GM18867 (cell line): Measurements from ENCODE around the gene USP36.

Source experiments
- ATAC-seq: cut with Tn5 transposase; IDR thresholded peaks from one replicate; pipeline ENCODE4 v1.9.1; 2021; ENCODE audit warnings: mild to moderate bottlenecking, moderate library complexity; ENCODE audit not compliant: unreplicated experiment

USP36 gene

DNA sequence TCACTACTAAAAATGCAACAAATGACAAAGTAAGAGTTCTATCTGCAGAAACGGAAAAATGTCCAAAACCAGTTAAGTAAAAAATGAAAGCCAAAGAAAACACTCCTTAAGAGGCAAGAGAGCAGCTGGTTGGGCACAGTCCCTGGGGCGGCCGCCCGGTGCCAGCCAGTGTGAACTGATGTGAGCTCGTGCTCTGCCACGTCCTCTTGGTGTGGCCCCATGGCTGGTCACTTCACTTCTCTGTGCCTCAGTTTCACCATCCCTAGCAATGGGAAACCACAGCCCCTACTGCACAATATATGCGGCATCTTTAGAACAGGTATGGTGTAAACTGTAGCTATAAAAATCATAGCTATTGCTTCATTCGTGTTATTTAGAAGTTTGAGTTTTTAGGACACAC lies 21.2 kb downstream of the USP36 start:
- no peak for ATAC-seq

DNA sequence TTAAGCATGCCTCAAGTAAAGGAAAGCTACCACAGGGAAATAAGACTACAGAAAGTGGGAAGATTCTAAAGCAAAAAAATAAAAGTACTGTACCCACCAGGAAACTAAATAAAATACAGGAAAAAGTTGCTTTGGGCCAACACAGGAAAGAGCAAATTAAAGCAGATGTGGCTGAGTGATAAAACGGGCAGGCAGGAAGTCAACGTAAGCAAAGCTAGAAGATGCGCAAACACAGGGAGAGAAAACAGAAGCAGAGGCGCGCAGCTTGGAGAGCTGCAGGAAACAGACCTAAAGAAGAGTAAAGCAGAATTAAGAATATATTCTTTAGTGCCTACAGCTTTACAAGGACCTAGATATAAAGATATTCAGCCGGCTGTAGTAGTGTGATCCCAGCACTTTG lies 21.7 kb downstream of the USP36 start:
- no peak for ATAC-seq

DNA sequence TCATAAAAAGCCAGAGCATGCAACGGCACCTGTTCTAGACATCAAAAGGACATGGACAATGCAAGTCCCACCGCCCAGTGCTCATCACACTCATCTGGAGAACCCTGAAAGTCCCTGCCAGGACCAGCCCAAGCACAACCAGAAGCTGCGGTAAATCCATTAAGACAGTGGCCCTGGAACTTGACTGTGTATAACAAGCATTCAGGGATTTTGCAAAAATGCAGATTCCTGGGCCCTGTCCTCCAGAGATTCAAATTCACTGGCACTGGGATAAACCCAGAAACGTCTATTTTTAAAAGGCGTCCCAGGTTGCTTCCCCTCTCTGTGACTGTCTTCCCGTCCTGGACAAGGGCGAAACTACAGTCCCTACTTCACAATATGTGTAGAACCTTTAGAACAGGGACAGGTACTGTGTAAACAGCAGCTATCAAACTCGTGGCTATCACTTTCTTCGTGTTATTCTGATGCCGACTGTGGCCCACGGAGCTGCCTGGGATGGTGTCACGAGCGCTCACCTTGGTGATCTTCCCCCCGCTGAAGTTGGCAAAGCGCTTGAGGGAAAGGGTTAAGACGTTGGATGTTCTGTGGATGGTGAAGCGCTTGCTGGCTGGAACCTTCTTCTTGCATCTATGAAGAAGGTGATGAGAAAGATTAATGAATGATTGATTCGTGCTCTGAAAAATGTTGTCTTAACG lies 22.3 kb downstream of the USP36 start:
- no peak for ATAC-seq

DNA sequence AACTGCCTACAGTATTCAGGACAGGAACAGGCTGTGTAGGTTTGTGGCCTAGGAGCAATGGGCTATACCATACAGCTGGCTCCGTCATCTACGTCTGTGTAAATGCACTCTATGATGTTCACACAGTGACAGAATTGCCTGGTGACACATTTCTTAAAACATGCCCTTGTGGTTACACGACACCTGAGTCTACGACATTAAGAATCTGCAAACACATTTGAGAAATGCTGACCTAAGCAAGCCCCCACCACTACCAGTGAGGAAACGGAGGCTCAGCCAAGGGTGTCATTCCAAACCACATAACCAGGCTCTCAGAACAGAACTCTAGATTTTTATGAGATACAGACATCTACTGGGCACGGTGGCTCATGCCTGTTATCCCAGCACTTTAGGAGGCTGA lies 23.5 kb downstream of the USP36 start:
- ATAC-seq = no peak

DNA sequence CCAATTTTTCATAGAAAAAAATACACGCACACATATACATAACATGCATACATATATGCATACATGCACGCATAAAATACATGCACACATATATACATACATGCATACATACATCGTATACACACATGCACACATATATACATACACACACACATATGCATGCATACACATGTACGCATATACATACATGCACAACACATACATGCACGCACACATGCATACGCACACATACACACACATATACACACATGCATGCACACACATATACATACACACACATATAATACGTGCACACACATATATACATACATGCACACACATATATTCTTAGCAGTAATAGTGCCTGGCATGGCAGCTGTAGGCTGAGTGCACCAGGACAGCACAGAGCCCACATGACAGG lies 24.9 kb downstream of the USP36 start:
- no peak for ATAC-seq

DNA sequence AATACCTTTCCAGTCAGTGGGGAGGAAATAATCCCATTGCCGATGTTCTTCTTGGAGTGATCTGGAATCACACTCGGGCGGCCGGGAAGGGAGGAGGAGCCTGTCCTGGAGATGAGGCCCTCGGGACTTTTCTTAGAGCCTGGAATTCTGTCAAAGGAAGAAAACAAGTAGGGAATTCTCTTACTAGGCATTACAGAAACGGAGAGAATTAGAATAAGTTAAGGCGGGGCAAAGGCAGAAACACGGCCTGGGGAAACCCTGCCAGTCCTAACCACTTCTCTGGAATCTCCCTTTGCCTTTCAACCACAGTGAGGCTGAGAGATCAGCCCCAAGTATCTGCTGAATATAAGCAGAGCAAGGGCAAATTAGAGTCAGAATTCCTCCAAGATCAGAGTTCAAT lies 27.8 kb downstream of the USP36 start:
- no peak for ATAC-seq

DNA sequence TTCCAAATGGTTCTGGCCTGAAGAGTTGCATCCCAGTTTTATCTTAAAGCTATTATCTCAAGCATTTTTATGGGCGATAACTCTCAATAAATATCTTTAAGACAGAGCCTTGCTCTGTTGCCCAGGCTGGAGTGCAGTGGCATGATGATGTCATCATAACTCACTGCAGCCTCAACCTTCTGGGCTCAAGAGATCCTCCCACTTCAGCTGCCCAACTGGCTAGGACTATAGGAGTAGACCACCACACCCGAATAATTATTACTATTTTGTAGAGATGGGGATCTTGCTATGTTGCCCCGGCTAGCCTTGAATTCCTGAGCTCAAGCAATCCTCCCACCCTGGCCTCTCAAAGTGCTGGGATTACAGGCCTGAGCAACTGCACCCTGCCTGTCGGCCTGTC lies 32.5 kb downstream of the USP36 start:
- ATAC-seq = no peak

DNA sequence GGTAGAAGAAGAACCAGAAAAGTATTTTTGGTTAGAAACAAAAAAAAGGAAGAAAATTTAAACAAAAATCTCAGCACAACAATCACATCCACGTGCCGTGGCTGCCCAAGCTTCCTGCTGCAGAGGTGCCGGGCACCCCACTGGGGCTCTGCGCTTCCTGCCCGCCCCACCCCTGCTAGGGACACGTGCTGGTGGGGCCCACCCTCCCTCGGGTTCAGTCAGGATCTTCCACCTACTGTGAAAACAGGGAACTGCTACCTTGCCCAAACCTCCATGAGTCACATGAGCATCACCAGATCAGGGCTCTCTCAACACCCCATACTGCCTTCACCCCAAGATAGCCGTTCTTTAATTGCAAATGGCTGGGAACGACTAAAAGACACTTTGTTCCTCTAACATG lies 34.2 kb downstream of the USP36 start:
- ATAC-seq = no peak

DNA sequence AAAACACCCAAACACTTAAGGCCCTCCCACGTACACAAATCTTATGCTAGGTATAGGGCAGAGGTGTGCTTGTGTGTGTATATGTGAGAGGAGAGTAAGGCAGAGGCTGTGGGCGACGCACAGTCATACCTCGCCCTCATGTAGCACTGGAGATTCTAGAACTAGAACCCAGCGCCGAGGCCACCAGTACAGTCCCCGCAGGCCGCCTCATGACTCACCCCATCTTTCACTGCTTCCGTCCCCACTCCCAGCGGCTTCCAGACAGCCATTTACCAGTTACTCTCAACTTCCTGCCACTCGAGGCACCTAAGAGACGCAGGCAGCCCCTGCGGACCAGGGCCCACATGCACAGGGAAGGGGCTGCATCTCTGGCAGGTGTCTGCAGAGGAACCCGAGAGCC lies 35.3 kb downstream of the USP36 start:
- peak; percentile 47 for ATAC-seq

DNA sequence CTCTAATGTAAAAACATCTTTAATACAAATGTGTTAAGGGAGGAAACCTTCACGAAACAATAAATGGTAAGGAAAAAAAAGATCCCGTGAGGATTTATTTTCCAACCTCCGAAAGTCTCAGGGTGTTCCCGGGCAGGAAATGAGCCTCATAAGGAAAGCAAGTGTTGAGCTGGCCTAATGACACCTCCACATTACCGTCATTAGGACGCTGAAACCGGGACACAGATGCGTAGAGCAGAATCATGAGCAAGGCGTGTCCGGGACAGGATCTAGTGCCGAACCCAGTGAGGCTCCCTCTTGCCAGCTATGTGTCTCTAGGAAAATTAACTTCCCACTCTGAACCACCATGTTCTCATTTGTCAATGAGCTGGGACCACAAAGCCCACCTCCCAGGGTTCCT lies 35.8 kb downstream of the USP36 start:
- no peak for ATAC-seq

DNA sequence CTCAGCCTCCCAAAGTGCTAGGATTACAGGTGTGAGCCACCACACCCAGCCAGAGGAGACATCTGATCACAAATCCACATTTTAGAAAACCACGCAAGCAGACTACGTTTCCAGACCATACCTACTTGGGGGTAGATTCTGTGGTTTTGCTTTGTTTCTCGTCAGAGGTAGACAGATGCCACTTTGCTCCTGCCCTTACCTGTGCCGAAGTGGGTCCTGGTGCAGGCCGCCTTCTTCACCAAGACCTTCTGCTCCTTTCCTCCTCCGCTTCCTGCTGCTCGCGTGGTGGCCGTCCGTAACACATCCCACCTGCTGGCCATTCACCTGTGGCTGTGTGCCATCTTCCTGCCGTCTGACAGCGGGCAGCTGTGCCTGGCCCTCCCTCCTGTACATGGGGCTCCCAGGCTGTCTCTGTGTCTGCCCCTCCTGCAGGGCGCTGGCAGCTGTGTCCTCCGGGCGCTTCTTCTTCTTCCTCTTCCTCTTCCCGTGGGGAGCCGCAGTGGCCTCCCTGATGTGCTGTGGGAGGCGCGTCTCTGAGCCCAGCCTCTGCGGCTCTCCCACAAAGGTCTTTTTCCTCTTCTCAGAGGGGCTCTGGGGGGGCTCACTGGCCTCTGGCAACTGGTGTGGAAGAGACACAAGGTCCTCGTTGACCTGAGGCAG lies 37.3 kb downstream of the USP36 start:
- no peak for ATAC-seq

DNA sequence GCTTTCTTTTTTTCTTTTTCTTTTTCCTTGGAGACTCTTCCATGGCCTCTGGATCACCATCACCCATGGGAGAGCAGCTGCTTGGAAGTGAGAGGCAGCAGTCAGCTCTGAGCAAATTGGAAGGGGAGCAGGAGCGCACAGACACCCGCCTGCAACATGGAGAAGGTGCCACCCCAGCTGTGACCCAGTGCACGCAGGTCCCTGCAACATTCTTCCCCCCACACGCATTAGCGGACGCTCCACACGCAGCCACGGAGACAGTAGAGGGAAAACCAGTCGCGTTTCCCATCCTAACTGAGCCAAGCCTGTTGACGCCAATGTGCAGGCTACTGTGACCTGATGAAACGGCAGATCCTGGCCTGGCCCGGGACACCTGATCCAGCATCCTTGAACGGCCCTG lies 38.2 kb downstream of the USP36 start:
- ATAC-seq = no peak

DNA sequence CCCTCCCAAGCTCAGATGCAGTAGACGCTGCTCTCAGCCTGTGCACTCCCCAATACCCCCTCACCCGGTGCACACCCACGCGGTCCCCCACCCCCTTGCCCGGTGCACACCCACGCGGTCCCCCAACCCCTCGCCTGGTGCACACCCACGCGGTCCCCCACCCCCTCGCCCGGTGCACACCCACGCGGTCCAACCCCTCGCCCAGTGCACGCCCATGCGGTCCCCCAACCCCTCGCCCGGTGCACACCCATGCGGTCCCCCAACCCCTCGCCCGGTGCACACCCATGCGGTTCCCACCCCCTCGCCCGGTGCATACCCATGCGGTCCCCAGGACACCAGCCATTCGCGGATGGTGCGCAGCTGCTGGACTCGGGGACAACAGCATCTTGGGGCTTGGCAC lies 38.6 kb downstream of the USP36 start:
- ATAC-seq = no peak

DNA sequence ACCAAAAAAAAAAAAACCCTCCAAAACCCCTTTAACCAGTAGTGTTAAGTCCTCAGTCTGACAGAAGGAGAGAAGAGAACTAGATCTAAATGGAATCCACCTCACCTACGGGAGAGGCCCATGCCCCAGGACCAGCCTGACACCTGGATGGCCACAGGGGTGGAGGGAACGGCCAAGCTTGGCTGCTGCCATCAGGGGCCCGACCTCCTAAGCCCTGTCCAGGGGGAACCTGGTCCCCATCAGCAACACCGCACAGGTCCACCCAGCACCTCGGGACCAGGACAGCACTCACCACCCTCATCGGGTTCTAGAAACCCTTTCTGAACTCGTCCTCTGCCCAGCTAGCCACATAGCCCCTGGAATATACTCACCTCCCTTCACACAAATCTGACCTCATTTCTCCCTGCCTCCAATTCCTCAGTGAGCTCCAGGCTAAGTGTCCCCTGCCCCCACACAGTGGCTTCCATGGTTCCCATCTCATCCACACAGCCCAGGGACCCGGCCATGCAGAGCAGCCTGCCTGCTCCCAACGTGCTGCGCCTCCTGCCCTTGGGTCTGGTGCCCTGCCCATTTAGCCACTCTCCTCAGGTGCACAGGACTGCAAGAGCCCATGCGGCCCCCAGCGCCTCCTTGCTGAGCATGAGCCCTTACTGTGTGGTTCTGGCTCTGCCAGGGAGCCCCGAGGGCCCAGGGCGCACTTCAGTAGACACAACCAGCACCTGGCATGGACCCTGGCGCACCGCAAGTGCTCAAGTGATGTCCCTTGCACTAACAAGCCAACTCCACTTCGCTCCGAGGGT lies 40.3 kb downstream of the USP36 start:
- no peak for ATAC-seq

DNA sequence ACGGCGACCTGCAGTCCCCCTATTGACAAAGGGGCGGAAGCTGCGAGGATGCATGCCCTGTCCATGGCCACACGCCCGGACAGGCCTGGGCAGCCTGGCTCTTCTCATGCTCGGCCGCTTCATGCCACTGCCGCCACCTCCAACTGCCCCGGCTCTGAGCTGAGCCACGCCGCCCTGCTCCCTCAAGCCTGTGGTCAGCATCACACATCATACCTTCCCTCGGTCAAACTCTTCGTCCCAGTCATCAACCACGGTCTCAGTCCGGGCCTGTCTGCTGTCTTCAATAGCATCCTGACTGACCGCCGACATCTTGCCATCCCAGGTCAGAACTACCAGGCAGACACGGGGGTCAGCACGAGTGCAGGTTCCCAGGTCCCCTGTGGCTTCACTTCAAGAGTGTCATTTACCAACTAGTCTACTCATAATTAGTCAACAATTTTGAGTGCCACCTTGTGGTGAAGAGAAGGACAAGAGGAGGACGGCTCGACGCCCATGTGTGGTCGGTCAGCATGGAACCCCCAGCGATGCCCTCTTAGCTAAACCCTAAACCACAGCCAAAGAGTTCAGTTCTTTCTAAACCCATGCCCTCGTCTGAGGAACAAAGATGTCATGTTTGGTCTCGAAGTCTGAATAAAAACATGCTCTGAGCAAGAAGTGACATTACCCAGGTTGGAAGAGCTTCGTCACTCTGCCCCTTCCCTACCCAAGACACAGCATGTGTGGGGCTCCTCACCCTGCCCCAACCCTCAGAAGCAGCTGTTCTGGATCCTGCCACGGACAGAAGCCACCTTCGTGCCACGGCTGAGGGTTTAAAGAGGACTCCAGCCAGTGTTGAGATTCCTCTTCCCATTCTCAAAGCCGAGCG lies 41.7 kb downstream of the USP36 start:
- ATAC-seq = no peak

DNA sequence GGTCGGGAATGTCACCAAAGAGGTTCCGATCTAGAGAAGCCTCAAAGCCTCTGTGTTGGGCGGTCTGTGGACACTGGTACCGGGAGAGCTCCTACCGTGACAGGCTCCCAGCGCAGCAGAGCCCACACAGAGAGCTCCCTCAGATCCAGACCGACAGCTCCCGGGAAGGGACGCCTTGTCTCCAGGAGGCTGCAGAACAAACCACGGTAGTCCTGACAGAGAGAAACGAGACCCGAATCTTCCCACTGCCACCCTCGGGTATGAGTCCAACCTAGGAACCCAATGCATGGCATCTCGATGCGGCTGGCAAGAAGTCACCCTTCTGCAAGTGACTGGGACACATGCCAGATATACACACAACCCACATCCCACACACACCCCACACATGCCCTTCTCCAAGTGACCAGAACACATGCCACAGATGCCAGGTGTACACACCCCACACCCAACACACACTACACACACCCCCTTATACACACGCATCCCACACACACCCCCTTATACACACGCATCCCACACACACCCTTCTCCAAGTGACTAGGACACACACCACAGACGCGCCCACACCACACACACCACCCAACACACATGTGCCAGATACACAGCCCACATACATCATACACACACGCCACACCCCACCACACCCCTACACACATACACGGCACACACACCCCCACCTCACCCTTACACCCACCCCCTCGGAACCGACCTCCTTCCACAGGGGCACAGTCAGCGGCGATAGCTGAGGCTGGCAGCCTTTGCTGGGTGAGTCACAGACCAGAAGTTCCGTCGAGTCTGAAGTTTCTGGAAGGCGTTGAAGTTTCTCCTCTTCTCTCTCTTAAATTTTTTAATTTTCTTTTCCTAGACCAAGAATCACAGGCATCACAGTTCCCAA lies 42.7 kb downstream of the USP36 start:
- ATAC-seq = no peak

DNA sequence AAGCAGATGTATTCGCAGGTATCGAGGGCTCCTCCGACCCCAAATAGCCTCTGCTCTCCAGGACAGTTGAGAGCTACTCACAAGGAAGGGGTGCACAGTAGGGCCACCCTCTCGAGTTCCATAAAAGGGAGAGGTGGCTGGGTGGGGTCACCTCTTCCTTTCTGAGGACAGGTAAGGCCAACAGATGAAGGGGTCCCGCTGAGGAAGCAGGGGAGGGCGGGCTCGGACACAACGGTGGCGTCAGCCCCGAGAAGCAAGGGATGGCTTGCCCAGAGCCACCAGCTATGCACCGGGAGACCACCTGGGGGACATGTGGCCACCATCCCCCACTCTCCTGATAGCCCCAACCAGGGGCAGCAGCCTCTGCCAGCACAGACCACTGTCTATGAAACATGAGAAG lies 43.4 kb downstream of the USP36 start:
- no peak for ATAC-seq

DNA sequence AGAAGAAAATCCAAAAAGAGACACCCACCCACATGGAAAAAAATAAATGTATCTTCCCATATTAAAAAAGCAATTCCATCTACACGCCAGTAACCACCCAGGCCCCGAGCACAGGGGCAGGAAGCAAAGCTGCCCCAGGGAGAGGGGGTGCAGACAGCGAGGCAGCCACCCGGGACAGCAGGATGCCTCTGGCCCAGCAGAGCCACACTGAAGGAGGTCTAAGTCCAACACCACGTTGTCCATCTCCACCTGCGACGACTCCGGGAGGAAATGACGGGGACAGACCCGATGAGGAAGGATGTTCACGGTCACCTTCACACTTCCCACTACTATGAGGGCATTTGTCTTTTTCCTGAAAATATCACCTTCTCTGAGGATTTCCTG lies 44.1 kb downstream of the USP36 start:
- no peak for ATAC-seq

DNA sequence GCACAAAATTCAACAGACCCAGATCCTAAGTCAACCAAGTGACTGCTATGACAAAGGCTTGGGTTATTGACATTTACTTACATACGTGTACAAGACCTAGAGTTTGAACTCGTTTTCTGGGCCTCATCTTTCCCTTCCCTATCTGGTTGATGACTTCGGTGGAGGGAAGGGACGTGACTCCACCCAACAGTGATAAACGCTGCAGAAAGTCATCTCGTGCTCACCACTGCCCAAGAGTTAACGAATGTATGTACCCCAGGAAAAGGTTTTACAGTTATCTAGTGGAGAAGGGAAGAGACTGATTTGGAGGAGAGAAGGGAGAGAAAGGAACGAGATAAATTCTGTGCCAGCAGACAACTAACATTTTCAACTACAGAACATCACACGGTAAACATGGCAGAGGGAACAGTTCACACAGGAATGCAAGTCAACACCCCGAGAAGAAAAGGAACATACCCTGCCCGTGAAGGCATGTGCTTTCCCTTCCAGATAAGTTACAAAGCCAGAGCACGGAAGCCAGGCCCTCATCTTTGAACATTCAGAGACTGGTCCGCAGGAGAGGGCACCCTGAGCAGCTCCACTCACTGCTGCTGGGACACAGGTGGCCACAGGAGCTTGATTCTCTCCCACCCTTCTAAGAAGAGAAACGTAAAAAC lies 44.6 kb downstream of the USP36 start:
- no peak for ATAC-seq
